OCI-LY3 (cell line): ENCODE measurements around the gene GARIN6.

ENCODE experiments used
- H2AFZ ChIP-seq: fragments of 200-600, 300-600 bp; shearing (Covaris generic); 2 replicates; pipeline ENCODE4 v1.6.0; 2014; ENCODE audit warnings: antibody characterized with exemption, low read depth, low read length
- H3K27ac ChIP-seq: fragments of 200-600, 300-600 bp; sonication (generic); 2 replicates; pipeline ENCODE4 v1.5.1; 2014; ENCODE audit warnings: mild to moderate bottlenecking, low read length, moderate library complexity, mixed read lengths
- H3K27me3 ChIP-seq: fragments of 200-600, 300-600 bp; sonication (generic); 2 replicates; pipeline ENCODE4 v1.6.1; 2014; ENCODE audit warnings: low read depth, low read length, mixed read lengths
- H3K36me3 ChIP-seq: fragments of 200-600, 300-600 bp; sonication (generic); replicated peaks from 2 replicates; pipeline ENCODE3; 2014; ENCODE audit warnings: low read depth, low read length, mixed read lengths
- H3K4me1 ChIP-seq: fragments of 300-600, 200-600 bp; sonication (generic); 2 replicates; pipeline ENCODE4 v1.6.1; 2014; ENCODE audit warnings: low read length, mixed read lengths
- H3K4me2 ChIP-seq: fragments of 200-600, 300-600 bp; sonication (generic); 2 replicates; pipeline ENCODE4 v1.6.1; 2014; ENCODE audit warnings: low read length, mixed read lengths
- H3K4me3 ChIP-seq: fragments of 300-600, 200-600 bp; sonication (generic); 2 replicates; pipeline ENCODE4 v1.5.1; 2014; ENCODE audit warnings: antibody characterized with exemption, mild to moderate bottlenecking, low read length, moderate library complexity
- H3K79me2 ChIP-seq: fragments of 300-600, 200-600 bp; shearing (Covaris generic); 2 replicates; pipeline ENCODE4 v1.6.1; 2014; ENCODE audit warnings: mild to moderate bottlenecking, low read length, mixed read lengths
- H3K9ac ChIP-seq: fragments of 300-600, 200-600 bp; shearing (Covaris generic); 2 replicates; pipeline ENCODE4 v1.6.0; 2014; ENCODE audit warnings: mild to moderate bottlenecking, low read length, moderate library complexity
- H3K9me3 ChIP-seq: fragments of 200-600, 300-600 bp; shearing (Covaris generic); 2 replicates; pipeline ENCODE4 v1.6.1; 2014; ENCODE audit warnings: low read length, mixed read lengths; ENCODE audit not compliant: insufficient read depth
- H4K20me1 ChIP-seq: fragments of 200-600, 300-600 bp; sonication (generic); 2 replicates; pipeline ENCODE4 v1.6.1; 2016; ENCODE audit warnings: low read length, mixed read lengths; ENCODE audit not compliant: insufficient read depth
- EZH2phosphoT487 ChIP-seq: fragments of 200-600 bp; shearing (Covaris generic); IDR thresholded peaks from 2 replicates; pipeline ENCODE4 v1.6.1; 2018; ENCODE audit warnings: antibody characterized with exemption, mixed run types, low read depth
- TF ChIP-seq, protein P1 (sequence below): fragments of 200-600, 300-600 bp; sonication (generic); IDR thresholded peaks from 2 replicates; pipeline ENCODE4 v1.5.1; 2014; ENCODE audit warnings: antibody characterized with exemption, low read length, low read depth

GARIN6 gene

GRCh38 chr12:99686142-99686541, 38.6 kb downstream of the GARIN6 start:
- no peak overlapping the region for H2AFZ ChIP-seq
- TF ChIP-seq, protein P1, sequence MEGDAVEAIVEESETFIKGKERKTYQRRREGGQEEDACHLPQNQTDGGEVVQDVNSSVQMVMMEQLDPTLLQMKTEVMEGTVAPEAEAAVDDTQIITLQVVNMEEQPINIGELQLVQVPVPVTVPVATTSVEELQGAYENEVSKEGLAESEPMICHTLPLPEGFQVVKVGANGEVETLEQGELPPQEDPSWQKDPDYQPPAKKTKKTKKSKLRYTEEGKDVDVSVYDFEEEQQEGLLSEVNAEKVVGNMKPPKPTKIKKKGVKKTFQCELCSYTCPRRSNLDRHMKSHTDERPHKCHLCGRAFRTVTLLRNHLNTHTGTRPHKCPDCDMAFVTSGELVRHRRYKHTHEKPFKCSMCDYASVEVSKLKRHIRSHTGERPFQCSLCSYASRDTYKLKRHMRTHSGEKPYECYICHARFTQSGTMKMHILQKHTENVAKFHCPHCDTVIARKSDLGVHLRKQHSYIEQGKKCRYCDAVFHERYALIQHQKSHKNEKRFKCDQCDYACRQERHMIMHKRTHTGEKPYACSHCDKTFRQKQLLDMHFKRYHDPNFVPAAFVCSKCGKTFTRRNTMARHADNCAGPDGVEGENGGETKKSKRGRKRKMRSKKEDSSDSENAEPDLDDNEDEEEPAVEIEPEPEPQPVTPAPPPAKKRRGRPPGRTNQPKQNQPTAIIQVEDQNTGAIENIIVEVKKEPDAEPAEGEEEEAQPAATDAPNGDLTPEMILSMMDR, result no peak
- no peak for TF ChIP-seq EZH2phosphoT487

DNA sequence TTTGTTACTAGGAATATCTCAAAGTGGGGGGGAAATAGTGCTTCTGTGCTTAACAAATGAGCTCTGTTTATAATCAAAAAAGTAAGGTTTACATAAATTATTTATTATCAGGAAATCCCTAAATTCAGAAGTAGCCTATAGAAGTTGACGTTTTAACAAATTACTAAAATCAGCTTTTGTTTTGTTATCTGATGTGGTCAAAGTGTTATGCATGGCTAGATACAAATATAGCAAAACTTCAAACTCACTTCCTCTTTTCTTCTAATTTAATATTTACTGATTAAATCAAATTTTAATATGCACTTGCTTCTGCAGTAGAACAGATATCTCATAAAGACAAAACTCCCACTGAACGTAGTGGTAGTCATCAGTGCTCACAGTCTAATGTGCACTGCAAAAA, 47.5 kb downstream of the GARIN6 start:
- Histone ChIP-seq H3K36me3 (no peaks in the 10 kb centered on the region), H3K9me3 (no peaks in the 10 kb centered on the region), H3K79me2 (no peaks in the 10 kb centered on the region), H3K4me1 (no peaks in the 10 kb centered on the region), H3K4me3 (no peak overlapping the region), H3K4me2 (no peak overlapping the region), H3K9ac (no peak overlapping the region), H3K27ac (no peak overlapping the region), H4K20me1 (no peaks in the 10 kb centered on the region), H3K27me3 (no peaks in the 10 kb centered on the region), H2AFZ (no peak overlapping the region)
- TF ChIP-seq, protein P1, result no peak

More at GRCh38 chr12:99686142-99686541, 38.6 kb downstream of the GARIN6 start:
- no peak overlapping the region for H3K4me2 ChIP-seq
- H3K9ac ChIP-seq, result no peak overlapping the region
- no peaks in the 10 kb centered on the region for H3K36me3 ChIP-seq
- H4K20me1 ChIP-seq, result no peaks in the 10 kb centered on the region
- H3K9me3 ChIP-seq, result no peaks in the 10 kb centered on the region; the same call in 1 of the 2 replicates
- no peak overlapping the region for H3K4me3 ChIP-seq
- H3K27me3 ChIP-seq, result no peaks in the 10 kb centered on the region
- no peaks in the 10 kb centered on the region for H3K79me2 ChIP-seq
- no peaks in the 10 kb centered on the region for H3K4me1 ChIP-seq
- H3K27ac ChIP-seq, result no peak overlapping the region
